ENCODE data around the gene SLC7A4.
"Not testable (repeated sequence)": the region's sequence is repeated elsewhere in the genome, so short reads cannot be mapped to it uniquely, and the experiment has no call there.

SLC7A4 gene

DNA sequence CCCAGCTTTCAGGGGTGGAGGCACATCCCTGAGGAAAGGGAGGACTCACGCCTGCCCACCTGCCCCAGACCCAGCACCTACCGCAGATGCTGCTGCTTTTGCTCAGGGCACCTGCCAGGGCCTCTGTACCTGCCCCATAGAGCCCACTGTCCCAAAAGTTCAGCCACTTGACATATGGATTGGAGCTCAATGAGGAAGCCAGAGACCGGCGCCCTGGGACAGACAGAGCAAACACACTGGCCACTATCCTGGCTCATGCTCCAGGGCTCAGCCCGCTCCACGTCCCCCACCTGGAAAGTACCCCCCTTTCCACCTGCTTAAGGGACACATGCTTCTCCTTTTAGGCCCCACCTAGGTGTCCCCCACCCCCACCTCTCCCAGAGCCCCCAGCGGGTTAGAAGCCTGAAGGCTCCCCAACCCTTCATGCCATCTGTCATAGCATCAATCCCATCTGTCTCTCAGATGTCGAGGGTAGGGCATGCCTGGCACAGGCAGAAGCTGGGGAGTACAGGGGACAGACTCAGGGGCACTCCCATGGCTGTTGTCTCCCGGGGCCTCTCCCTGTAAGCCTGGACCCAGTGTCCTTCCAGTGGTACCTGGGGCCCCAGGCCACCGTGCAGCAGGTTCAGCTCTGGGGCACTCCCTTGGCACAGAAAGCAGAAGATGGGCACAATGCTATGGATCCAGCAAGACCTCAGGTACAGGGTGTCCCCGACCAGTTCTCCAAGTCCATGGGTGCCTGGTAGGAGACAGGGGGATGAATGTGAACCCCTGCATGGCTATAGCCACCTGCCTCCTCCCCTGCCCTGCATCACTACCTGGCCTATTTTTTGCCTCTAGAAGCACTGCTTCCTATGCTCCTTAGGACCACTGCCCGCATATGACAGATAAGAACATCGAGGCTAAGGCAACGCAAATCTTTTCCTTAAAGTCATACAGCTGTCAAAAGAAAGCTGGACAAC is 19.6 kb downstream of the SLC7A4 start:
- no peak for TF ChIP-seq CTCF (IDR thresholded peaks at IDR 0.05; ENCODE audit: extremely low read depth, insufficient read depth, missing control alignments)
- DNase-seq (ENCODE audit: low spot score), result no peak
- in situ Hi-C loops (cut with MboI; ENCODE audit: low pct_unique_long_range_greater_than_20kb, low sequenced_read_pairs, unreplicated experiment), result no loop called here

- in situ Hi-C loops (cut with MboI; ENCODE audit: low pct_unique_long_range_greater_than_20kb, low sequenced_read_pairs, unreplicated experiment), result no loop called here
- DNase-seq (ENCODE audit: low spot score), result no peak
- no peak for TF ChIP-seq CTCF (IDR thresholded peaks at IDR 0.05; ENCODE audit: extremely low read depth, insufficient read depth, missing control alignments)
Measured at GRCh38 chr22:21010426-21011113, 21.8 kb downstream of the SLC7A4 start.

GRCh38 chr22:21009638-21010425 is 22.5 kb downstream of the SLC7A4 start:
- in situ Hi-C loops (cut with MboI; ENCODE audit: low pct_unique_long_range_greater_than_20kb, low sequenced_read_pairs, unreplicated experiment), result no loop called here
- DNase-seq (ENCODE audit: low spot score), result no peak
- TF ChIP-seq CTCF (IDR thresholded peaks at IDR 0.05; ENCODE audit: extremely low read depth, insufficient read depth, missing control alignments), result no peak

DNA sequence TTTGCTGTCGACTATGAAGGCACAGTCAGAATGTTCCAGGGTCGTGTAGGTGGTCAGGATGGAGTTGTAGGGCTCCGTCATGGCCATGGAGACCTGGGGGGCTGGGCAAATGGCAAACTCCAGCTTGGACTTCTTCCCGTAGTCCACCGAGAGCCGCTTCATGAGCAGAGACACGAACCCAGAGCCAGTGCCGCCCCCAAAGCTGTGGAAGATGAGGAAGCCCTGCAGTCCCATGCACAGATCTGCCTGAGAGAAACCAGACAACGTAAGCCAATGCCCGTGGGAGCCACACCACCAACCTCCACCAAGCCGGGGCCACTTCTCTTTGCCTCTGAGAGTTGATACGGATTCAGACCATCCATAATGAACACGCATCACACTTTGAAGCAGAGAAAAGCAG is 23.2 kb downstream of the SLC7A4 start:
- DNase-seq (ENCODE audit: low spot score); in situ Hi-C loops (cut with MboI; ENCODE audit: low pct_unique_long_range_greater_than_20kb, low sequenced_read_pairs, unreplicated experiment): not testable (repeated sequence)

DNA sequence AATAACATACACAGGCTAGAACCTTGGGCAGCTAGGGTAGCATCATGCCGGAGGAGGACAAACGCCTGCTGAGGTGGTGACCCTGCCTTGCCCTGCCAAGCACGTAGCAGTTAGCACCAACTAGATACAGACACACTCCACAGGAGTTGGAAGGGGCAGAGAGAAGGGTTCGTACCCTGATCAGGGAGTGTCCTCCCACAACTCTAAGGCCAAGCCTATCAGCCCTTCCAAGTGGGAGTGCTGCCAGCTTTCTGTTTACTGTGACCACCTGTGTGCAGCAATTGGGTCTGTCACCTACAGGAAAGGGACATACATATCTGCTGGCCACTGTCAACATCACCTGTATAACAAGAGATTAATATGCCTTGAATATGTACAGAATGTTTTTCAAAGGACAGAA is 28.6 kb downstream of the SLC7A4 start:
- TF ChIP-seq CTCF (IDR thresholded peaks at IDR 0.05; ENCODE audit: extremely low read depth, insufficient read depth, missing control alignments), result no peak
- DNase-seq (ENCODE audit: low spot score), result no peak
- in situ Hi-C loops (cut with MboI; ENCODE audit: low pct_unique_long_range_greater_than_20kb, low sequenced_read_pairs, unreplicated experiment), result no loop called here

DNA sequence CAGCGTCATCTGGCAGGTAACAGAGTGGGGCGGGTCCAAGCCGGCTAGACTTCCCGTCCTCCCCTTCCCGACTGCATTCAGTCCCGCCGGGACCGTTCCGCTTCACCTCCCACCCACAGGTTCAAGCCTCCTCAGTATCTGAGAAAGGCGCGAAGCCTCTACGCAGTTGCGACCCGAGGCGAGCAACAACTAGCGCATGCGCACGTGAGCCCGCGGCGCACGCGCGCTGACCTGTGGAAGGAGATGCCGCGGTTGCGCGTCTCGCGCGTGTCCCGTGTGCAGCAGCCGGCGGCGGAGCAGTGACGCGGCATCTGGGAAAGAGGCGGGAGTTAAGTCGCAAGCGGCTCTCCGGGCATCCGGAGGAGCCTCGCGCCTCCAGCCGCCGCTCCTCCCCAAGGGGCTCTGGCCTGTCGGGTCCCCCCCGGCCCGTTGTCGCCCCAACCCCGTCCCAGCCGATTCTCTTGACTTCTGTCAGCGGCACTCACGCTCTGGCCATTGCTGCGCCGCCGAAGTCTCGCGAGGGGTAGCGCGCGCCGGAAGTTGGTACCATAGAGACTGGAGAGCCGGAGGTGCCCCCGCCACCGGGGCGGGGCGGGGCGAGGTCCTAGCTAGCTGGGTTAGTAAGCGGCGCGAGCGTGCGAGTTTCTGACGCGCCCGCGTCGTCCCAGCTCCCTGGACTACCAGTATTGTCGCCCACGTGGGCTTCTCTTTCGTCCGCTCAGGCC is 30.6 kb downstream of the SLC7A4 start, which contains the start of gene THAP7:
Gene THAP7 (minus strand): TSS at position 518 of the 725 bp plus-strand sequence. CDS start 207 bp downstream, at position 311.
- in situ Hi-C loops (cut with MboI; ENCODE audit: low pct_unique_long_range_greater_than_20kb, low sequenced_read_pairs, unreplicated experiment), result no loop called here
- no peak for TF ChIP-seq CTCF (IDR thresholded peaks at IDR 0.05; ENCODE audit: extremely low read depth, insufficient read depth, missing control alignments)
- DNase-seq (ENCODE audit: low spot score), result peak; percentile 94

Data from GM13977 (cell line).